ENCODE data around the gene MVB12B. TPM values are rescaled to one million over a fixed set of nuclear protein-coding genes. Genes with fewer than 3 reads are reported as not detected.
A peak's percentile ranks its signal among the peaks of the same experiment; 100 is the strongest.

The MVB12B gene
- total and polyA plus RNA-seq, 8 donors, result 19.9 to 25.3 (median 22.8) TPM

- ATAC-seq, result peak; percentile 25
- no peak for TF ChIP-seq CTCF (IDR thresholded peaks at IDR 0.05)
- H3K4me1 ChIP-seq, result peaks cover 16 to 73% of the 10 kb centered on the region in 2 donors
Observed at GRCh38 chr9:126375386-126375785, 48.8 kb downstream of the MVB12B start.

DNA sequence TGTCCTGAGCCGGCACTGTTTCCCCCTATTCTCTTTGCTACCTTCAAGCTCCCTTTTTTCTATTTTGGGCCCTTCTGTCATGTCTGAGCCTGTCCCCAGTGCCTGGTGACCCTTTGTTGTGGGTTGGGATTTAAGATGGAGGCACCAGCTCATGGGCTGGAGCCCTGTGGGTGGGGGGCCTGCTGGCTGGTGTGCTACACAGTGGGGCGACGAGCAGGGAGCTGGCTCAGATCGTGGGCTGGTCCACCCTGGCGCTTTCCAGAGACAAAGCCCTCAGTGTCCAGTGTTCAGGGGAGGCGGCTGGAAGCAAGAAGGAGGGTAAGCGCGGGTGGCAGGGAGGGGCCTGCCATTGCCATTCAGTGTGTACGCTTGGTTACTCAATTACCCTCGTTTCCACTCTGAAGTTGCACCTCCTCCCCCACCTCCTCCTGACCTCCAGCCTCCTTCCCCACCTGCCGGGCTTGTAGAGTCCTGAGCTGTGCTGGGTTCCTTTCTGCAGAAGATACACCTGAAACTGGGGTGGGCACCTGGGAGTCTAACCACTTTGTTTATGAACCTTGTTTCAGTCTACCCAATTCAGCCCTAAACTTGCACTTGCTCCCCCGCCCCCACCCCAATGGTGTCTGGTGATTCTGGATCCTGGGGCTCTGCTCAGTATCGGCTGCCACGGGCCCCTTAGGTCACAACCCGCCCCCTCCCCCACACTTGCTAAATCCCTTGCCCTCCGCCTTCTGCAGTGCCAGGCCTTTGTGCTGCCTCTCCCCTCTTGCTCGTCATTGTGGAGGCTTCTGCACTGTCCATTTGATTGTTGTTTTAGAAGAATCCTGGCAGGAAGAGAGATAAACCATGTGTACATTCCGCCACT lies 49.9 kb downstream of the MVB12B start:
- ATAC-seq (peak; percentile 63), DNase-seq (peak in 1 of 4 donors; percentile 39)
- intact Hi-C loops (cut with DNase I), result no loop called here
- Histone ChIP-seq H3K27ac (peak overlapping the region; percentile 33 to 73), H3K27me3 (no peaks in the 10 kb centered on the region), H3K4me1 (peaks cover 16 to 73% of the 10 kb centered on the region in 2 donors), H3K4me3 (no peak overlapping the region), H3K36me3 (peaks cover 0 to 7% of the 10 kb centered on the region in 2 donors), H3K9me3 (no peaks in the 10 kb centered on the region)
- no peak for TF ChIP-seq CTCF (IDR thresholded peaks at IDR 0.05)

More at GRCh38 chr9:126375386-126375785, 48.8 kb downstream of the MVB12B start:
- H3K27me3 ChIP-seq, result no peaks in the 10 kb centered on the region
- H3K36me3 ChIP-seq, result no peaks in the 10 kb centered on the region
- no peak for DNase-seq
- H3K27ac ChIP-seq, result peak overlapping the region; percentile 39 to 73
- no peaks in the 10 kb centered on the region for H3K9me3 ChIP-seq
- H3K4me3 ChIP-seq, result no peak overlapping the region
- intact Hi-C loops (cut with DNase I), result no loop called here

GRCh38 chr9:126377176-126377509 lies 50.5 kb downstream of the MVB12B start:
- Histone ChIP-seq H3K9me3 (no peaks in the 10 kb centered on the region), H3K4me3 (no peak overlapping the region), H3K27me3 (no peaks in the 10 kb centered on the region), H3K4me1 (peaks cover 16 to 70% of the 10 kb centered on the region in 2 donors), H3K36me3 (peaks cover 0 to 10% of the 10 kb centered on the region in 2 donors), H3K27ac (peak overlapping the region in 1 of 2 donors; percentile 48)
- ATAC-seq, result no peak
- DNase-seq, result no peak
- no peak for TF ChIP-seq CTCF (IDR thresholded peaks at IDR 0.05)
- intact Hi-C loops (cut with DNase I), result no loop called here

GRCh38 chr9:126377536-126377935 lies 50.9 kb downstream of the MVB12B start:
- no peaks in the 10 kb centered on the region for H3K27me3 ChIP-seq
- H3K36me3 ChIP-seq, result peaks cover 0 to 10% of the 10 kb centered on the region in 2 donors
- intact Hi-C loops (cut with DNase I), result no loop called here
- no peak for ATAC-seq
- TF ChIP-seq CTCF (IDR thresholded peaks at IDR 0.05), result no peak
- no peaks in the 10 kb centered on the region for H3K9me3 ChIP-seq
- no peak for DNase-seq
- no peak overlapping the region for H3K4me3 ChIP-seq
- peaks cover 16 to 66% of the 10 kb centered on the region in 2 donors for H3K4me1 ChIP-seq
- H3K27ac ChIP-seq, result peak overlapping the region in 1 of 2 donors; percentile 48

DNA sequence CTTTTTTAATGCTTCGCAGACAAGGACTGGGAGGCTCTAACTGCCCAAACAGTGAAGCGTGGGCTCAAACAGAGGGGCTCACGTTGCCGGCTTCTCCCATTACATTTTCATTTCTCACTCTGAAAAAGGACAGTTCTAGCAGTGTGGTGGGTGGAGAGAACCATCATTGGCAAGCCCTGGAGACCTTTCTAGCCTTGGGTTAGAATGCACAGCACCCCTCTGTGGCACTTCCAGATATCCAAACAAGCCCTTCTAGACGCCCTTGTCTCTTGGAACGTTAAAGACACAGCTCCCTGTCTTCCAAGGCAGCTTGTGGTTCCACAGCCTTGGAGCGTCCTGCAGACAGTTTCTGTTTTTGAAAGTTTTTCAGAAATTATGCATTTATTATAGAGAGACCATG lies 52.1 kb downstream of the MVB12B start:
- Histone ChIP-seq H3K27me3 (no peaks in the 10 kb centered on the region), H3K9me3 (no peaks in the 10 kb centered on the region), H3K4me3 (no peak overlapping the region), H3K36me3 (peaks cover 0 to 10% of the 10 kb centered on the region in 2 donors), H3K27ac (no peak overlapping the region), H3K4me1 (peaks cover 6 to 61% of the 10 kb centered on the region in 2 donors)
- DNase-seq (no peak), ATAC-seq (no peak)
- TF ChIP-seq CTCF (IDR thresholded peaks at IDR 0.05), result no peak
- intact Hi-C loops (cut with DNase I), result no loop called here

Measured in left lung (tissue), 10 donors.